MCF 10A (cell line): ENCODE measurements around the gene KNDC1. TPM values are rescaled to one million over a fixed set of nuclear protein-coding genes. Genes with fewer than 3 reads are reported as not detected.

ENCODE experiments used
- BruUV-seq: library from RNA; stranded (reverse); fragments of 400-500 nt; replicated peaks from 2 replicates; lab custom pipeline; 2021; lab: Mats Ljungman, UMichigan
- CTCF ChIA-PET: fragments of 300-600 bp; sonication (Branson Sonifier 250); formaldehyde crosslinking; extraction: SDS; loops from one replicate; lab custom pipeline; 2021; ENCODE audit warnings: antibody characterized with exemption, inconsistent platforms; lab: Yijun Ruan, JAX
- POLR2A ChIA-PET: fragments of 300-600, 350-650 bp; sonication (Branson Sonifier 250); formaldehyde crosslinking; extraction: SDS; loops from one replicate; lab custom pipeline; 2020; ENCODE audit warnings: antibody characterized with exemption, inconsistent platforms; lab: Yijun Ruan, JAX
- DNase-seq: peaks from one replicate; pipeline ENCODE4 v3.0.0-alpha.2; 2018; ENCODE audit not compliant: unreplicated experiment
- H3K27ac Mint-ChIP-seq: one replicate; pipeline ENCODE4 v1.8.0; 2022; ENCODE audit warnings: mild to moderate bottlenecking, low read depth, mixed read lengths; ENCODE audit not compliant: unreplicated experiment
- H3K27me3 Mint-ChIP-seq: one replicate; pipeline ENCODE4 v1.8.0; 2022; ENCODE audit warnings: mixed read lengths; ENCODE audit not compliant: insufficient read depth, unreplicated experiment
- H3K36me3 Mint-ChIP-seq: one replicate; pipeline ENCODE4 v1.8.0; 2022; ENCODE audit warnings: mild to moderate bottlenecking, moderate library complexity, mixed read lengths; ENCODE audit not compliant: insufficient read depth, unreplicated experiment
- H3K4me1 Mint-ChIP-seq: one replicate; pipeline ENCODE4 v1.8.0; 2022; ENCODE audit warnings: mixed read lengths; ENCODE audit not compliant: insufficient read depth, unreplicated experiment
- H3K4me3 Mint-ChIP-seq: one replicate; pipeline ENCODE4 v1.8.0; 2022; ENCODE audit warnings: mild to moderate bottlenecking, moderate library complexity, mixed read lengths; ENCODE audit not compliant: unreplicated experiment
- H3K9me3 Mint-ChIP-seq: one replicate; pipeline ENCODE4 v1.8.0; 2022; ENCODE audit warnings: mixed read lengths; ENCODE audit not compliant: unreplicated experiment
- intact Hi-C: fragments of 100-400 bp; cut with micrococcal nuclease; formaldehyde crosslinking; loops from 2 replicates; pipeline ENCODE4 v1.14.1; 2022
- total RNA-seq: library from RNA; stranded (reverse); gene quantifications from 2 replicates; pipeline ENCODE4 v1.2.3, GENCODE V29; 2022
- TF ChIP-seq, protein P1 (sequence below): fragments of 200-600 bp; IDR thresholded peaks from one replicate; pipeline ENCODE4 v1.8.0; 2022; ENCODE audit warnings: antibody characterized with exemption, mild to moderate bottlenecking; ENCODE audit not compliant: unreplicated experiment

KNDC1 gene
- total RNA-seq, 1 experiment from 2014 or later: 2.1 TPM

- POLR2A ChIA-PET: no interaction called here
- H3K4me1 Mint-ChIP-seq: no peaks in the 10 kb centered on the region
- no TSS peak for BruUV-seq
Observed at GRCh38 chr10:133123746-133124356, 36.2 kb upstream of the KNDC1 start.

DNA sequence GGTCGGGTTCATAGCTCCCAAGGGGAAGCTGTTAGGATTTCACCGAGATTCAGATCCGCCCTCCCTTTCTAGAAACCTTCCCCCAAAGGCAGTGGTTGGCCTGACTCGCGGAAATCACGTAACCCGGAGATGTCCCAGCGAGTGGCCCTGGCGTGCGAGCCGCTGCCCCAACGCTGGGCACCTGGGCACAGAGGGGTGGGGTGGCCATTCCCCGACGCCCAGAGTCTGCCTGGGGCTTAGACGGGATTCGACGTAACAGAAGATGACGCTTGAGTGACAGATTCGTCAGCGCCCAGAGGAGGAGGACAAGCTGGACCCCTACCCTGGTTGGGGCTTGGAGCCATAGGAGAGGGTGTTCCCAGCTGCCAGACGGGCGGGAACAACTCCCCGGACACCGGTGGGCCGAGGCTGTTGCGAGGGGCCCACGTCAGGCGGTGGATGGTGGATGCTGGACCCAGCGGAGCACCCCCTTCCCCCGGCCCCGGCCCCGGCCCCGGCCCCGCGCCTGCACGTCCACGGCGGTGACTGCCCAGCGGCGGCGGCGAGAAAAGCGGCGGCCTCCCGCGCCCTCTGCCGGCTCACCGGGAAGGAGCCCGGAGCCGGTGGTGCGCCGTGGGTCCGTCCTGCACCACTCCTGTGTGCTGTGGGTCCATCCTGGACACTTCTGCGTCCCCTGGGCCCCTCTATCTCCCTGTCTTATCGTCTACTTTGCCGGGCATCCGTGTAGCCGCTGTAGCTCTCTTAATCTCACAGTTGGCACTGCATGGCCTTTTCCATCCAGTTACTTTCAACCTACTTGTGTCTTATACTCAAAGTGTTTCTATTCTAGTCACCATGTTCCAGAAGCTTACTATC is 35.4 kb upstream of the KNDC1 start:
- Mint-ChIP-seq H3K4me1 (no peaks in the 10 kb centered on the region), H3K4me3 (no peak overlapping the region), H3K27ac (no peak overlapping the region), H3K36me3 (no peaks in the 10 kb centered on the region), H3K9me3 (peaks cover 7% of the 10 kb centered on the region), H3K27me3 (no peaks in the 10 kb centered on the region)
- ChIA-PET CTCF (no interaction called here), POLR2A (no interaction called here)
- TF ChIP-seq, protein P1, sequence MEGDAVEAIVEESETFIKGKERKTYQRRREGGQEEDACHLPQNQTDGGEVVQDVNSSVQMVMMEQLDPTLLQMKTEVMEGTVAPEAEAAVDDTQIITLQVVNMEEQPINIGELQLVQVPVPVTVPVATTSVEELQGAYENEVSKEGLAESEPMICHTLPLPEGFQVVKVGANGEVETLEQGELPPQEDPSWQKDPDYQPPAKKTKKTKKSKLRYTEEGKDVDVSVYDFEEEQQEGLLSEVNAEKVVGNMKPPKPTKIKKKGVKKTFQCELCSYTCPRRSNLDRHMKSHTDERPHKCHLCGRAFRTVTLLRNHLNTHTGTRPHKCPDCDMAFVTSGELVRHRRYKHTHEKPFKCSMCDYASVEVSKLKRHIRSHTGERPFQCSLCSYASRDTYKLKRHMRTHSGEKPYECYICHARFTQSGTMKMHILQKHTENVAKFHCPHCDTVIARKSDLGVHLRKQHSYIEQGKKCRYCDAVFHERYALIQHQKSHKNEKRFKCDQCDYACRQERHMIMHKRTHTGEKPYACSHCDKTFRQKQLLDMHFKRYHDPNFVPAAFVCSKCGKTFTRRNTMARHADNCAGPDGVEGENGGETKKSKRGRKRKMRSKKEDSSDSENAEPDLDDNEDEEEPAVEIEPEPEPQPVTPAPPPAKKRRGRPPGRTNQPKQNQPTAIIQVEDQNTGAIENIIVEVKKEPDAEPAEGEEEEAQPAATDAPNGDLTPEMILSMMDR: no peak
- intact Hi-C loops: no loop called here
- no peak for DNase-seq
- no TSS peak for BruUV-seq

More at GRCh38 chr10:133123746-133124356, 36.2 kb upstream of the KNDC1 start:
- H3K27me3 Mint-ChIP-seq: no peaks in the 10 kb centered on the region
- TF ChIP-seq, protein P1: no peak
- DNase-seq: no peak
- no peaks in the 10 kb centered on the region for H3K36me3 Mint-ChIP-seq
- peaks cover 14% of the 10 kb centered on the region for H3K9me3 Mint-ChIP-seq
- no peak overlapping the region for H3K4me3 Mint-ChIP-seq
- intact Hi-C loops: no loop called here
- CTCF ChIA-PET: no interaction called here
- no peak overlapping the region for H3K27ac Mint-ChIP-seq

- peaks cover 7% of the 10 kb centered on the region for H3K9me3 Mint-ChIP-seq
- no peaks in the 10 kb centered on the region for H3K36me3 Mint-ChIP-seq
- no peak overlapping the region for H3K4me3 Mint-ChIP-seq
- H3K27ac Mint-ChIP-seq: no peak overlapping the region
- BruUV-seq: no TSS peak
- no peaks in the 10 kb centered on the region for H3K27me3 Mint-ChIP-seq
- no peaks in the 10 kb centered on the region for H3K4me1 Mint-ChIP-seq
- DNase-seq: no peak
- POLR2A ChIA-PET: no interaction called here
- CTCF ChIA-PET: no interaction called here
- intact Hi-C loops: no loop called here
- TF ChIP-seq, protein P1: no peak
Observed at GRCh38 chr10:133125901-133126300, 34.1 kb upstream of the KNDC1 start.

DNA sequence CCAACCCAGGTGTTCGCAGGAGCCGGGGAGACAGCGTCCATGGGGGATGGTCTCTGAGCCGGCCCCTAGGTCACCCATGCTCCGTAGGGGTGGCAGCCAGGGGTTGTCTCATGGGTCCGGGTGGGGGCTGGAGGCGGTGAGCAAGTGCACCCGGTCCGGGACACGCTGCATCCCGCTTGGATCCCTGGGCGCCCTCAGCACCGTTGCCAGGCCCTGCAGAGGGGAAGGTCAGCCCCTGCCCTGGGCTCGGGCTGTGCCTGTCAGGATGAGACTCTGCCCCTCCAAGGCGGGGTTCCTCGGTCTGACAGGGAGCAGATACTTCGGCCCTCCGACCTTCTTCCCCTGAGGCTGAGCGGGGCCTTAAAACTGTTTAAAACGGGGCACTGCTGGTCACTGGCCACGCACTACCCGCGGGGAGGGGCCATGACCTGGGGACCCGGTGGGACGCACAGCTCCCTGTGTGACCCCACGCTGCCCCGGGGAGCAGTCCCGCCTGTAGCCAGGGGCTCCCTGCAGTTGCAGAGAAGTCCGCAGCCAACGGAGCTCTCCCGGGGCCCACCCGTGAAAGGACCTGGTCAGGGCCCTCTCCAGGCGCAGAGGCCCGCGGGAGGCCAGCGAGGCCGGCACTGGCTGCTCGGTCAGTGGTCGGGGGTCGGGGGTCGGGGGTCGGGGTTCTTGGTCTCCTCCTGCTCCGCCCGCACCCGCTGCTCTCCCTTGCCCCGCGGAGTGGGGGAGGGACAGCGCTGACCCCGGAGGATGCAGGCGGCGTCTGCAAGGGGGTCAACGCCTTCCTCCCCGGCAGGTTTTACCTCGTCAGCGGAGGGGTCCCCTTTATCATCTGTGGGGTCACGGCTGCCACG is 33.4 kb upstream of the KNDC1 start:
- H3K4me1 Mint-ChIP-seq: no peaks in the 10 kb centered on the region
- no peak overlapping the region for H3K27ac Mint-ChIP-seq
- intact Hi-C loops: no loop called here
- BruUV-seq: no TSS peak
- DNase-seq: no peak
- TF ChIP-seq, protein P1: no peak
- ChIA-PET POLR2A (no interaction called here), CTCF (no interaction called here)
- H3K4me3 Mint-ChIP-seq: no peak overlapping the region
- H3K9me3 Mint-ChIP-seq: peaks cover 7% of the 10 kb centered on the region
- no peaks in the 10 kb centered on the region for H3K36me3 Mint-ChIP-seq
- H3K27me3 Mint-ChIP-seq: no peaks in the 10 kb centered on the region
